22Rv1 (cell line): ENCODE measurements around the gene EXOG.

Experiments
- CTCF ChIP-seq: fragments of 450-650 bp; IDR thresholded peaks from 2 replicates; pipeline ENCODE4 v1.5.1; 2017; ENCODE audit warnings: mild to moderate bottlenecking
- ZFX ChIP-seq: fragments of 450-650 bp; IDR thresholded peaks from 2 replicates; pipeline ENCODE4 v1.6.1; 2017; ENCODE audit warnings: antibody characterized with exemption, borderline replicate concordance

GRCh38 chr3:38511546-38511945, 15.4 kb downstream of the EXOG start:
- no peak for TF ChIP-seq CTCF
- no peak for TF ChIP-seq ZFX
